H1 (cell line): ENCODE results near the gene HOXB7. TPM values are rescaled to one million over a fixed set of nuclear protein-coding genes. Genes with fewer than 3 reads are reported as not detected.

Experiments used
- CTCF ChIA-PET: fragments of 300-600 bp; sonication (Branson Sonifier 250); formaldehyde crosslinking; loops from one replicate; lab custom pipeline; 2021; ENCODE audit not compliant: partially characterized antibody; lab: Charles Lee
- POLR2A ChIA-PET: fragments of 300-600 bp; sonication (Branson Sonifier 250); formaldehyde crosslinking; loops from one replicate; lab custom pipeline; 2021; ENCODE audit warnings: inconsistent platforms; ENCODE audit not compliant: partially characterized antibody; lab: Charles Lee
- DNase-seq, 2 experiments: peaks; one replicate each; pipeline versions ENCODE4 v3.0.0 to v3.0.0-alpha.2; 2010 to 2022; ENCODE audit warnings: low spot score in 2 of 2, low read depth in 1 of 2, mixed read lengths in 1 of 2
- FAIRE-seq: peaks from 2 replicates; lab custom pipeline; 2011; peaks lifted over from hg19 to GRCh38; lab: Jason Lieb, UNC
- H2AFZ ChIP-seq: 2 replicates; pipeline ENCODE4 v1.8.1; 2012; ENCODE audit warnings: low read length, inconsistent platforms
- H2AK5ac ChIP-seq: 2 replicates; pipeline ENCODE4 v1.6.1; 2013; ENCODE audit warnings: low read depth, low read length
- H2BK120ac ChIP-seq: replicated peaks from 2 replicates; pipeline ENCODE3; 2013; ENCODE audit warnings: low read depth, low read length, inconsistent platforms
- H2BK12ac ChIP-seq: 2 replicates; pipeline ENCODE4 v1.6.1; 2013; ENCODE audit warnings: low read depth, low read length
- H2BK15ac ChIP-seq: 2 replicates; pipeline ENCODE4 v1.6.1; 2013; ENCODE audit warnings: low read length
- H2BK20ac ChIP-seq: 2 replicates; pipeline ENCODE4 v1.6.1; 2013; ENCODE audit warnings: low read length
- H2BK5ac ChIP-seq: 2 replicates; pipeline ENCODE4 v1.6.1; 2013; ENCODE audit warnings: low read depth, low read length
- H3K14ac ChIP-seq: 2 replicates; pipeline ENCODE4 v1.6.1; 2013; ENCODE audit warnings: inconsistent platforms; ENCODE audit not compliant: insufficient read length
- H3K18ac ChIP-seq: 2 replicates; pipeline ENCODE4 v1.6.1; 2013; ENCODE audit warnings: low read length; ENCODE audit errors: extremely low read depth
- H3K23ac ChIP-seq: 2 replicates; pipeline ENCODE4 v1.6.1; 2013; ENCODE audit warnings: inconsistent platforms; ENCODE audit not compliant: insufficient read length
- H3K23me2 ChIP-seq: 2 replicates; pipeline ENCODE4 v1.6.1; 2013; ENCODE audit warnings: low read depth, low read length
- H3K27ac ChIP-seq: 2 replicates; pipeline ENCODE4 v1.6.1; 2011; ENCODE audit warnings: low read depth, low read length, inconsistent platforms
- H3K27me3 ChIP-seq, 4 experiments: replicated peaks in 1 of 4; 1 replicate in 1 of 4; 2 replicates in 3 of 4; pipeline versions ENCODE4 v1.6.1 to v1.8.1; 2011 to 2013; ENCODE audit warnings: low read length in 3 of 4, mild to moderate bottlenecking in 3 of 4, inconsistent platforms in 2 of 4, mixed read lengths in 2 of 4, moderate library complexity in 1 of 4; ENCODE audit not compliant: control insufficient read depth in 3 of 4, insufficient read depth in 3 of 4; ENCODE audit errors: extremely low read depth in 1 of 4
- H3K36me3 ChIP-seq, 4 experiments: 2 replicates each; pipeline versions ENCODE4 v1.6.1 to v1.8.1; 2011 to 2013; ENCODE audit warnings: mild to moderate bottlenecking in 4 of 4, low read length in 3 of 4, moderate library complexity in 2 of 4, control low read depth in 1 of 4, inconsistent platforms in 1 of 4; ENCODE audit not compliant: insufficient read depth in 4 of 4, control insufficient read depth in 2 of 4
- H3K4ac ChIP-seq: replicated peaks from 2 replicates; pipeline ENCODE3; 2013; ENCODE audit warnings: low read length, low read depth, mixed read lengths, inconsistent platforms; ENCODE audit not compliant: insufficient read length
- H3K4me1 ChIP-seq, 4 experiments: replicated peaks in 1 of 4; 1 replicate in 1 of 4; 2 replicates in 3 of 4; pipeline versions ENCODE4 v1.6.1 to v1.8.1; 2011 to 2013; ENCODE audit warnings: low read length in 3 of 4, inconsistent platforms in 2 of 4, mixed read lengths in 1 of 4; ENCODE audit not compliant: insufficient read depth in 4 of 4, control insufficient read depth in 3 of 4
- H3K4me2 ChIP-seq, 2 experiments: 2 replicates each; pipeline versions ENCODE4 v1.6.1 to v1.8.1; 2011 to 2013; ENCODE audit warnings: low read depth in 2 of 2, low read length in 2 of 2, control low read depth in 1 of 2, inconsistent platforms in 1 of 2, mild to moderate bottlenecking in 1 of 2; ENCODE audit not compliant: insufficient read depth in 1 of 2
- H3K4me3 ChIP-seq, 4 experiments: fragments of 200-600, 300-600 bp in 1 of 4; sonication (generic), shearing (Covaris generic), sonication (Bioruptor Twin) in 1 of 4; 2 replicates each; pipeline versions ENCODE4 v1.5.1 to v1.8.1; 2011 to 2016; ENCODE audit warnings: low read length in 4 of 4, low read depth in 3 of 4, control low read depth in 2 of 4, inconsistent platforms in 2 of 4, mild to moderate bottlenecking in 2 of 4, mixed read lengths in 1 of 4, moderate library complexity in 1 of 4; ENCODE audit not compliant: insufficient read depth in 2 of 4; ENCODE audit errors: extremely low read depth in 1 of 4
- H3K56ac ChIP-seq: replicated peaks from 2 replicates; pipeline ENCODE3; 2013; ENCODE audit warnings: low read depth, mild to moderate bottlenecking, mixed read lengths, low read length, inconsistent platforms; ENCODE audit not compliant: insufficient read length
- H3K79me1 ChIP-seq: 2 replicates; pipeline ENCODE4 v1.6.1; 2013; ENCODE audit warnings: low read depth, low read length, control low read depth
- H3K79me2 ChIP-seq, 2 experiments: 2 replicates each; pipeline versions ENCODE4 v1.6.1 to v1.8.1; 2012 to 2013; ENCODE audit warnings: low read length in 2 of 2, mild to moderate bottlenecking in 2 of 2, inconsistent platforms in 1 of 2; ENCODE audit not compliant: insufficient read depth in 2 of 2, control insufficient read depth in 1 of 2
- H3K9ac ChIP-seq, 4 experiments: replicated peaks in 1 of 4; 1 replicate in 1 of 4; 2 replicates in 3 of 4; pipeline versions ENCODE4 v1.6.1 to v1.8.1; 2011 to 2013; ENCODE audit warnings: low read depth in 3 of 4, low read length in 3 of 4, control low read depth in 2 of 4, mild to moderate bottlenecking in 2 of 4, moderate library complexity in 2 of 4, inconsistent platforms in 1 of 4; ENCODE audit errors: extremely low read depth in 1 of 4
- H3K9me3 ChIP-seq, 2 experiments: 2 replicates each; pipeline versions ENCODE4 v1.6.1 to v1.8.1; 2012 to 2013; ENCODE audit warnings: mild to moderate bottlenecking in 2 of 2, moderate library complexity in 2 of 2, control low read depth in 1 of 2, inconsistent platforms in 1 of 2, low read depth in 1 of 2, low read length in 1 of 2, mixed read lengths in 1 of 2; ENCODE audit not compliant: insufficient read depth in 2 of 2
- H4K20me1 ChIP-seq, 2 experiments: replicated peaks in 1 of 2; 2 replicates each; pipeline versions ENCODE3 to v1.8.1; 2011 to 2013; ENCODE audit warnings: inconsistent platforms in 2 of 2, low read length in 2 of 2, mild to moderate bottlenecking in 1 of 2; ENCODE audit not compliant: insufficient read depth in 2 of 2, control insufficient read depth in 1 of 2
- H4K5ac ChIP-seq: 2 replicates; pipeline ENCODE4 v1.6.1; 2013; ENCODE audit warnings: low read length, low read depth, mixed read lengths, inconsistent platforms; ENCODE audit not compliant: insufficient read length
- H4K8ac ChIP-seq: 2 replicates; pipeline ENCODE4 v1.8.0; 2013; ENCODE audit warnings: mild to moderate bottlenecking, moderate library complexity, low read length, inconsistent platforms; ENCODE audit not compliant: insufficient read depth; ENCODE audit errors: extremely low read depth
- H4K91ac ChIP-seq: replicated peaks from 2 replicates; pipeline ENCODE3; 2013; ENCODE audit warnings: low read length, mixed read lengths, inconsistent platforms; ENCODE audit not compliant: insufficient read length
- CBX8 ChIP-seq: fragments of 300-800, 300-1000 bp; sonication (generic); IDR thresholded peaks from 2 replicates; pipeline ENCODE4 v1.7.1; 2016; ENCODE audit warnings: low read depth, low read length, borderline replicate concordance
- EZH2 ChIP-seq: fragments of 200-600 bp; sonication (generic); IDR thresholded peaks from 2 replicates; pipeline ENCODE4 v1.7.1; 2012; ENCODE audit warnings: low read depth, mild to moderate bottlenecking, moderate library complexity, low read length, inconsistent platforms; ENCODE audit not compliant: severe bottlenecking
- HDAC6 ChIP-seq: IDR thresholded peaks from one replicate; pipeline ENCODE4 v1.7.1; 2012; ENCODE audit warnings: low read depth, mild to moderate bottlenecking, inconsistent platforms, low read length, moderate library complexity
- JUN ChIP-seq: IDR thresholded peaks from 2 replicates; pipeline ENCODE4 v1.6.1; 2011; ENCODE audit warnings: low read depth, mild to moderate bottlenecking, improper control_type of control experiment, low read length
- NRF1 ChIP-seq: IDR thresholded peaks from 2 replicates; pipeline ENCODE4 v1.6.1; 2011; ENCODE audit warnings: mild to moderate bottlenecking, low read depth, low read length, improper control_type of control experiment
- POU5F1 ChIP-seq: IDR thresholded peaks from 2 replicates; pipeline ENCODE4 v1.6.1; 2011; ENCODE audit warnings: low read depth, mild to moderate bottlenecking, low read length, moderate library complexity
- SP4 ChIP-seq: IDR thresholded peaks from 2 replicates; pipeline ENCODE4 v1.6.1; 2012; ENCODE audit warnings: low read length, inconsistent platforms
- SUZ12 ChIP-seq: fragments of 200-600 bp; sonication (generic); IDR thresholded peaks from 2 replicates; pipeline ENCODE4 v1.6.1; 2012; ENCODE audit warnings: mild to moderate bottlenecking, inconsistent platforms, low read length, moderate library complexity, mixed read lengths
- WGBS, 2 experiments: shearing (Covaris generic) in 1 of 2; methylation state at CpG; one replicate each; pipeline versions ENCODE4 v1.1.6 to v1.1.7; 2013 to 2015; ENCODE audit warnings: low lambda C conversion rate in 2 of 2, mixed read lengths in 2 of 2, inconsistent platforms in 1 of 2, low coverage in 1 of 2, missing lambda C conversion rate in 1 of 2; ENCODE audit not compliant: insufficient replicate concordance in 2 of 2, insufficient coverage in 1 of 2, insufficient read length in 1 of 2; ENCODE audit errors: extremely low coverage in 1 of 2, missing lambda C conversion rate in 1 of 2; 5-methylcytosine and 5-hydroxymethylcytosine counted together
- polyA plus RNA-seq, 7 experiments: library from polyadenylated mRNA; depleted of rRNA in 3 of 7; stranded (reverse) in 5 of 7; unstranded in 2 of 7; fragments of >200 nt in 5 of 7; fragments of 200-250 nt in 2 of 7; gene quantifications; 1 replicate in 5 of 7; 2 replicates in 1 of 7; 4 replicates in 1 of 7; pipeline versions ENCODE4 v1.2.1 to v1.2.3, GENCODE V29; 2011 to 2013; ENCODE audit warnings: missing spikeins in 2 of 7, mixed read lengths in 2 of 7
- total RNA-seq: library from RNA; stranded (reverse); fragmentation: NEBNext Ultra II Directional; extraction: Animal tissue kit (Norgen Biotek cat#: 25700); gene quantifications from 2 replicates; pipeline ENCODE4 v1.2.1, GENCODE V29; 2021

Gene HOXB7
- total and polyA plus RNA-seq, 2 of the 8 experiments (the other 6 are each of a cell fraction or from before 2014, with no cell fraction given): not detected

DNA sequence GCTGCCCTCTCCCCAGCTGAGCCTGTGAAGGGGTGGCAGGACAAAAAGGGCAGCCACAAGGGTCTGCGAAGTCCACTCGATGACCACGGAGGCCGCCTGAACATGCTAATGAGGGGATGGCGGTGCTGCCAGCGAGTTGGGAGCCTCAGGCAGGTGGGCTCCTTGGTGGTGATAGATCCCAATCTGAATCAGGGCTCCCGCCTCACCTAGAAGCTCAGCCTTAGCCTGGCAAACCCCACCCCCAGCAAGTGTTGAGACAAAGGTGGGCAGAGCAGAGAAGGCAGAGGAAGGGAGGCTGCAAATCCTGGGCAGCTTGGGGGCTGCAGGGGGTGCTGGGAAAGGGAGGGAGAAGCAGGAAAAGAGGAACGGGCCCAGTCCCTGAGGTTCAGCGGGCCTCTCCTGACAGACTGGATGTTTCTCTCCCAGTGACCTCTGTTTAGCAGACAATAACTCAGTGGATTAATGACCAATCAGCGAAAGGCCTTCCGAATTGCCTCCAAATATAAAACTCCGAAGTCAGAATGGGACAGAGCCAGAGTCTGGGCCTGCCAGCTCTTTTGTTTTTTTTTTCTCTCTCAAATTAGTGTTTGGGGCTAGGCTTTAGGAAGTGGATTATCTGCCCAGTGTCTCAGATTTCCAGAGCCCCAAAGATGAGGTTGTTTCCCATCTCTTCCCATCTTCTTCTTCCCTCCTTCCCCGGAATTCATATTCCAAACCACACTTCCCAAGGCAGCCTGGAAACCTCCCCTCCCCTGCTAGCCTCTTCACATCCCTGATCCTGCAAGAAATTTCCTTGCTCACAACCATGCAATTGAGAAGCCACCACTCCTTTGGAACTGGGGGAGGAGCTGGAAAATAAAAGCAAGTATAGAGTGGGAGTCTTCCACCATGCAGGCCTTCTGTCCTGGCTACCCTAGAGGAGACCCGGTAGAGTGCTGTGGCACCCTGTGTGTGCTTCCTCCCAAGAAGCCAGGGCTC lies 50.7 kb downstream of the HOXB7 start:
- no peak overlapping the region for H2AFZ ChIP-seq
- H3K79me1 ChIP-seq: no peaks in the 10 kb centered on the region
- no peak overlapping the region for H3K27ac ChIP-seq
- H2BK20ac ChIP-seq: no peak overlapping the region
- H4K91ac ChIP-seq: no peak overlapping the region
- peaks cover 15 to 28% of the 10 kb centered on the region in 2 experiments for H4K20me1 ChIP-seq
- no peak overlapping the region for H3K56ac ChIP-seq
- no peak overlapping the region for H2BK15ac ChIP-seq
- FAIRE-seq: no peak
- no peak overlapping the region for H4K8ac ChIP-seq
- no peak overlapping the region for H3K9ac ChIP-seq
- no peak overlapping the region for H2BK5ac ChIP-seq
- no peak overlapping the region for H3K4ac ChIP-seq
- DNase-seq: no peak
- H3K27me3 ChIP-seq: peaks cover 99 to 100% (median 99%) of the 10 kb centered on the region in 4 experiments
- H3K9me3 ChIP-seq: no peaks in the 10 kb centered on the region
- peaks cover 0 to 5% (median 0%) of the 10 kb centered on the region in 4 experiments; a peak in 1 of 8 replicates for H3K36me3 ChIP-seq
- CTCF ChIA-PET: interaction anchor here (0.5 to 1.8 kb wide), 14 partner anchors 10 to 444 kb away, joined by 3 to 8 read pairs (median 3); partner anchors contain the start of genes HOXB5 and HOXB9
- no peak overlapping the region for H2BK12ac ChIP-seq
- WGBS, 2 experiments: 23% methylated on average over 12 of the region's 14 CpGs; no CpG with 5 or more reads in 1 of the 2 experiments
- no peak overlapping the region for H3K4me2 ChIP-seq
- no peaks in the 10 kb centered on the region for H3K79me2 ChIP-seq
- POLR2A ChIA-PET: no interaction called here
- no peak overlapping the region for H3K23ac ChIP-seq
- no peak overlapping the region for H3K14ac ChIP-seq
- H2BK120ac ChIP-seq: no peak overlapping the region
- H3K4me3 ChIP-seq: no peak overlapping the region
- H4K5ac ChIP-seq: no peak overlapping the region
- peaks cover 0 to 8% (median 3%) of the 10 kb centered on the region in 4 experiments; a peak in 4 of 7 replicates for H3K4me1 ChIP-seq
- H3K18ac ChIP-seq: no peak overlapping the region; the same call in 1 of the 2 replicates
- no peak overlapping the region for H2AK5ac ChIP-seq
- peaks cover 4% of the 10 kb centered on the region; the same call in 1 of the 2 replicates for H3K23me2 ChIP-seq
- TF ChIP-seq SUZ12 (peak; percentile 62), SP4 (no peak), JUN (no peak), HDAC6 (no peak), NRF1 (no peak), EZH2 (peak; percentile 78), POU5F1 (no peak), CBX8 (peak; percentile 51; the same call in 1 of the 2 replicates)
